ENCODE results near the gene CACNB4.

CACNB4 gene

DNA sequence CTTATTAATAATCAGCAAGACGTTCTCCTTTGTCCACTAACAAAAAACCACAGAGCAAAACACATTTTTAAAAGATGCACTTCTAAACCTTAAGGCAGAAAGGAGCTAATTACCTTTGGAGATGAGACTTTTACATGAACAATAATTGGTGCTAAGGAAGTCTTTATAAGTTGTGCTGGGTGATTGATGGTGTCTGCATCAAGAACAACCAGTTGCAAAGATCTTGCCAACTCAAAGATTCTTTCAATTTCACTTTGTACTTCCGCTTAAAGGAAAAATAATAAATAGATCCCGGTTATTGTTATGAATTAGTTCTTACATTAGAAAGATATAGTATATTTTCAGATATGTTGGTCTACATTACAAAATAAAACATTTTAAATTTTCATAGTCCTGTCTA, 243.7 kb downstream of the CACNB4 start:
- Histone ChIP-seq H3K9ac (ENCODE audit: low read length) (no peak overlapping the region), H3K23ac (ENCODE audit: low read length in 2 of 2) (no peak overlapping the region), H3K9me3 (ENCODE audit: control insufficient read depth, low read length) (no peaks in the 10 kb centered on the region), H3K4me1 (ENCODE audit: control insufficient read depth, insufficient read depth, low read depth, low read length) (no peaks in the 10 kb centered on the region), H2AFZ (ENCODE audit: low read depth, low read length) (no peak overlapping the region), H3K4me3 (ENCODE audit: insufficient read depth in 1 of 2, low read depth in 1 of 2, low read length in 2 of 2) (no peak overlapping the region), H2BK5ac (ENCODE audit: low read depth, low read length, poor library complexity, severe bottlenecking) (no peak overlapping the region), H2BK15ac (ENCODE audit: low read depth, poor library complexity, severe bottlenecking) (no peak overlapping the region), H3K18ac (ENCODE audit: low read depth in 1 of 2, low read length in 2 of 2) (no peak overlapping the region), H3K36me3 (ENCODE audit: control insufficient read depth in 1 of 2, insufficient read depth in 2 of 2, low read depth in 1 of 2, low read length in 2 of 2) (no peaks in the 10 kb centered on the region), H3K14ac (ENCODE audit: low read length in 2 of 2) (no peak overlapping the region), H2BK12ac (ENCODE audit: low read length in 2 of 2) (no peak overlapping the region), H4K91ac (ENCODE audit: low read length) (no peak overlapping the region), H2BK120ac (ENCODE audit: low read depth, low read length) (no peak overlapping the region), H4K8ac (ENCODE audit: low read length) (no peak overlapping the region), H3K27me3 (ENCODE audit: control insufficient read depth in 1 of 2, insufficient read depth in 1 of 2, low read length in 2 of 2) (no peaks in the 10 kb centered on the region), H3K4me2 (ENCODE audit: low read length, poor library complexity, severe bottlenecking) (no peak overlapping the region), H3K79me1 (replicated peaks; ENCODE audit: low read length, poor library complexity, severe bottlenecking) (no peaks in the 10 kb centered on the region), H3K4ac (ENCODE audit: low read depth in 1 of 2, low read length in 2 of 2) (no peak overlapping the region), H3K27ac (ENCODE audit: low read length, poor library complexity, severe bottlenecking) (no peak overlapping the region), H2AK5ac (ENCODE audit: low read length, severe bottlenecking) (no peak overlapping the region)
- no CpG with 5 or more reads among the region's 3 CpGs for WGBS
- no peak for DNase-seq

DNA sequence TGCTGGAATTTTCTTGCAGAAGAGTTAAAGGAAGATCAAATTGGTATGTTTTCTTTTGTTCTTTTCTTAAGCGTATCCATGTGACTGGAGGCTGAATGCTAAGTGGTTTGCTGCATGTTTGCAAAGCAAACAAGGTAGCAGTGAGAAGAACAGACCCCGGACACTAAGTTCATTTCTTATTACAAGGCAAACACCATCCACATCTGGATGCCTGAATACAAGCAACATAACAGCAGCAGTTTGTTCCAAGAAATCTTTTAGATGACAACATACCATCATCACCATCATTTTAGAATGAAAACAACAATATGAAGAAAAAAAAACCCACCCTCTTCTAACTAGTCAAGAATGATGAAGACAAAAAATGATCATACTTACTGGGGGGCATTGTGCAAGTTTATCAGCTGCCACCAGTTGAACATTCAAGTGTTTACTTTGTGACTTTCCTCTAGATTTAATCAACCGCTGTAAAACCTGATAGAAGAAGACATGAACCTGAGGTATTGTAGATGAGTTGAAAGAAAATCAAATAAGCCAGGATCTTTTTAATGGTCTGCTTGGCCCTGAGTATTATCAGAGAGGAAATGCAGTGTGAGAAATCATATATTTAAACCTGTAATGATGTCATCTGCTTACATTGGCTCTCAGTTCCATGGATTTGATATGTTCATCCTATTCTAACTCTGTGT, 245.6 kb downstream of the CACNB4 start:
- H2AK5ac ChIP-seq (ENCODE audit: low read length, severe bottlenecking) = no peak overlapping the region
- H3K9ac ChIP-seq (ENCODE audit: low read length) = no peak overlapping the region
- H3K36me3 ChIP-seq (ENCODE audit: control insufficient read depth in 1 of 2, insufficient read depth in 2 of 2, low read depth in 1 of 2, low read length in 2 of 2) = no peaks in the 10 kb centered on the region
- no peaks in the 10 kb centered on the region for H3K27me3 ChIP-seq (ENCODE audit: control insufficient read depth in 1 of 2, insufficient read depth in 1 of 2, low read length in 2 of 2)
- no peak overlapping the region for H2AFZ ChIP-seq (ENCODE audit: low read depth, low read length)
- H3K4me3 ChIP-seq (ENCODE audit: insufficient read depth in 1 of 2, low read depth in 1 of 2, low read length in 2 of 2) = no peak overlapping the region
- DNase-seq = no peak
- H3K23ac ChIP-seq (ENCODE audit: low read length in 2 of 2) = no peak overlapping the region
- H3K27ac ChIP-seq (ENCODE audit: low read length, poor library complexity, severe bottlenecking) = no peak overlapping the region
- H3K4ac ChIP-seq (ENCODE audit: low read depth in 1 of 2, low read length in 2 of 2) = no peak overlapping the region
- no peak overlapping the region for H2BK12ac ChIP-seq (ENCODE audit: low read length in 2 of 2)
- no peak overlapping the region for H4K8ac ChIP-seq (ENCODE audit: low read length)
- no peaks in the 10 kb centered on the region for H3K79me1 ChIP-seq (replicated peaks; ENCODE audit: low read length, poor library complexity, severe bottlenecking)
- no peaks in the 10 kb centered on the region for H3K9me3 ChIP-seq (ENCODE audit: control insufficient read depth, low read length)
- H2BK5ac ChIP-seq (ENCODE audit: low read depth, low read length, poor library complexity, severe bottlenecking) = no peak overlapping the region
- no peaks in the 10 kb centered on the region for H3K4me1 ChIP-seq (ENCODE audit: control insufficient read depth, insufficient read depth, low read depth, low read length)
- H3K4me2 ChIP-seq (ENCODE audit: low read length, poor library complexity, severe bottlenecking) = no peak overlapping the region
- H3K14ac ChIP-seq (ENCODE audit: low read length in 2 of 2) = no peak overlapping the region
- no peak overlapping the region for H3K18ac ChIP-seq (ENCODE audit: low read depth in 1 of 2, low read length in 2 of 2)
- WGBS = 94% methylated on average over 3 of the region's 3 CpGs
- H2BK15ac ChIP-seq (ENCODE audit: low read depth, poor library complexity, severe bottlenecking) = no peak overlapping the region
- H2BK120ac ChIP-seq (ENCODE audit: low read depth, low read length) = no peak overlapping the region
- H4K91ac ChIP-seq (ENCODE audit: low read length) = no peak overlapping the region

DNA sequence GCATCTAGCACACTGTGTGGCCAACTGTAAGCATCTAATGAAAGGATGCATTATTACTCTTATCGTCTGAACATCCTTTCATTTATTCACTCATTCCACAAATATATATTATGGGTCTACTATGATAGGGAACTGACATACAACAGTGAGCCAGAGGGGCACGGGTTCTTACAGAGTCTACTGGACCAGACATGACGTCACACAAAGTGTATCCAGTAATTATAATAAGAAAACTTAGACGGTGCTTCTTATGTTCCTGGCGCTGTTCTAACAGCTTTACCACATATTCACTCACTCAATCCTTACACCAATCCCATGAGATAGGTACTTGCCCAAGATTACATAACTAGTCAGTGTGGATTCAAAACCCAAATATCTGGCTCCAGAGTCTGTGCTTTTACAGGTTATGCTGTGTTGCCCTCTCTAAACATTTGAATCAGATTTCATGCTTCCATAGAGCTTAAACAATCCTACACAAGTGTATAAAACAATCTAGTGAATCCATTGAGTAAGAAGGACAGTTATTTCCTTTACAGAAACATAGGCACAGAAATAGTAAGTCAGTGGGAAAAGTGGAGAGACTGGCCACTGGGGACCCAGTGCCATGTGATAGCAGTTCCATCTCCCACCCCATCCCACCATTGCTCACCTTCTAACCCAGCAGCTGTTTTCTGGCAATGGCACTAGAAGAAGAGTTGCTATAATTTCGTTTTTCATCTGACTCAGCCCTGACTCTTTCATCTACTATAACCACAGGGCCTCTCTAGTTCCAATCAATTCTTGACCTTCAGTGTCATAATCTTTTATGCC, 246.4 kb downstream of the CACNB4 start:
- no peak for DNase-seq
- Histone ChIP-seq H3K27ac (ENCODE audit: low read length, poor library complexity, severe bottlenecking) (no peak overlapping the region), H3K4me1 (ENCODE audit: control insufficient read depth, insufficient read depth, low read depth, low read length) (no peaks in the 10 kb centered on the region), H2BK15ac (ENCODE audit: low read depth, poor library complexity, severe bottlenecking) (no peak overlapping the region), H3K4me2 (ENCODE audit: low read length, poor library complexity, severe bottlenecking) (no peak overlapping the region), H2AFZ (ENCODE audit: low read depth, low read length) (no peak overlapping the region), H3K9me3 (ENCODE audit: control insufficient read depth, low read length) (no peaks in the 10 kb centered on the region), H3K27me3 (ENCODE audit: control insufficient read depth in 1 of 2, insufficient read depth in 1 of 2, low read length in 2 of 2) (no peaks in the 10 kb centered on the region), H3K79me1 (replicated peaks; ENCODE audit: low read length, poor library complexity, severe bottlenecking) (no peaks in the 10 kb centered on the region), H4K8ac (ENCODE audit: low read length) (no peak overlapping the region), H3K36me3 (ENCODE audit: control insufficient read depth in 1 of 2, insufficient read depth in 2 of 2, low read depth in 1 of 2, low read length in 2 of 2) (no peaks in the 10 kb centered on the region), H3K14ac (ENCODE audit: low read length in 2 of 2) (no peak overlapping the region), H3K23ac (ENCODE audit: low read length in 2 of 2) (no peak overlapping the region), H3K4ac (ENCODE audit: low read depth in 1 of 2, low read length in 2 of 2) (no peak overlapping the region), H3K18ac (ENCODE audit: low read depth in 1 of 2, low read length in 2 of 2) (no peak overlapping the region), H2BK12ac (ENCODE audit: low read length in 2 of 2) (no peak overlapping the region), H4K91ac (ENCODE audit: low read length) (no peak overlapping the region), H3K4me3 (ENCODE audit: insufficient read depth in 1 of 2, low read depth in 1 of 2, low read length in 2 of 2) (no peak overlapping the region), H2BK120ac (ENCODE audit: low read depth, low read length) (no peak overlapping the region), H2AK5ac (ENCODE audit: low read length, severe bottlenecking) (no peak overlapping the region), H2BK5ac (ENCODE audit: low read depth, low read length, poor library complexity, severe bottlenecking) (no peak overlapping the region), H3K9ac (ENCODE audit: low read length) (no peak overlapping the region)
- 73% methylated on average over 5 of the region's 6 CpGs for WGBS

DNA sequence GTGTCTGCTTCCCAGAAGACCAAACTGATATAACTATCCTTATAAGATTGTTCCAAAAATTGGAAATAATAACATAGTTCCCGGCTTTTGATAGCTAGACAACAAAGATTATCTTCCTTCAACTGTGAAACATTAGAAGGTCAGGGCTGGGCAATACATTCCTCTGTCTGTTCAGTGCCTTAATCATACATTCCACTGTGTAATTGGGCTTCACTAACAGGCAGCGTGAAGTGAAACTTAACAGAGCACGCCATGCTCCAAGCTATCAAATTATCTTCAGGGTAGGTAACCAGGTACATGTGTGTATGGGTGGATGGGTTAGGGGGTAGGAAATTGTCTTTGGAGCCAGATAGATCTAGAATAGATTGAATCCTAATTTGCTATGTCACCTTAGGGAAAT, 247.1 kb downstream of the CACNB4 start:
- H3K18ac ChIP-seq (ENCODE audit: low read depth in 1 of 2, low read length in 2 of 2) = no peak overlapping the region
- no peaks in the 10 kb centered on the region for H3K4me1 ChIP-seq (ENCODE audit: control insufficient read depth, insufficient read depth, low read depth, low read length)
- no peaks in the 10 kb centered on the region for H3K27me3 ChIP-seq (ENCODE audit: control insufficient read depth in 1 of 2, insufficient read depth in 1 of 2, low read length in 2 of 2)
- no peaks in the 10 kb centered on the region for H3K79me1 ChIP-seq (replicated peaks; ENCODE audit: low read length, poor library complexity, severe bottlenecking)
- H2BK120ac ChIP-seq (ENCODE audit: low read depth, low read length) = no peak overlapping the region
- H2BK5ac ChIP-seq (ENCODE audit: low read depth, low read length, poor library complexity, severe bottlenecking) = no peak overlapping the region
- H3K14ac ChIP-seq (ENCODE audit: low read length in 2 of 2) = no peak overlapping the region
- WGBS = 78% methylated on average over 3 of the region's 3 CpGs
- H4K8ac ChIP-seq (ENCODE audit: low read length) = no peak overlapping the region
- no peaks in the 10 kb centered on the region for H3K36me3 ChIP-seq (ENCODE audit: control insufficient read depth in 1 of 2, insufficient read depth in 2 of 2, low read depth in 1 of 2, low read length in 2 of 2)
- no peaks in the 10 kb centered on the region for H3K9me3 ChIP-seq (ENCODE audit: control insufficient read depth, low read length)
- H3K4ac ChIP-seq (ENCODE audit: low read depth in 1 of 2, low read length in 2 of 2) = no peak overlapping the region
- H4K91ac ChIP-seq (ENCODE audit: low read length) = no peak overlapping the region
- no peak overlapping the region for H2BK15ac ChIP-seq (ENCODE audit: low read depth, poor library complexity, severe bottlenecking)
- H3K27ac ChIP-seq (ENCODE audit: low read length, poor library complexity, severe bottlenecking) = no peak overlapping the region
- no peak overlapping the region for H2AFZ ChIP-seq (ENCODE audit: low read depth, low read length)
- no peak for DNase-seq
- no peak overlapping the region for H3K4me2 ChIP-seq (ENCODE audit: low read length, poor library complexity, severe bottlenecking)
- no peak overlapping the region for H2BK12ac ChIP-seq (ENCODE audit: low read length in 2 of 2)
- H2AK5ac ChIP-seq (ENCODE audit: low read length, severe bottlenecking) = no peak overlapping the region
- H3K23ac ChIP-seq (ENCODE audit: low read length in 2 of 2) = no peak overlapping the region
- no peak overlapping the region for H3K4me3 ChIP-seq (ENCODE audit: insufficient read depth in 1 of 2, low read depth in 1 of 2, low read length in 2 of 2)
- H3K9ac ChIP-seq (ENCODE audit: low read length) = no peak overlapping the region

Data from mesenchymal stem cell (in vitro differentiated cells and primary cell).